ENCODE data around the gene MYO5A.
"Not testable (repeated sequence)": the region's sequence is repeated elsewhere in the genome, so short reads cannot be mapped to it uniquely, and the experiment has no call there.

DNA sequence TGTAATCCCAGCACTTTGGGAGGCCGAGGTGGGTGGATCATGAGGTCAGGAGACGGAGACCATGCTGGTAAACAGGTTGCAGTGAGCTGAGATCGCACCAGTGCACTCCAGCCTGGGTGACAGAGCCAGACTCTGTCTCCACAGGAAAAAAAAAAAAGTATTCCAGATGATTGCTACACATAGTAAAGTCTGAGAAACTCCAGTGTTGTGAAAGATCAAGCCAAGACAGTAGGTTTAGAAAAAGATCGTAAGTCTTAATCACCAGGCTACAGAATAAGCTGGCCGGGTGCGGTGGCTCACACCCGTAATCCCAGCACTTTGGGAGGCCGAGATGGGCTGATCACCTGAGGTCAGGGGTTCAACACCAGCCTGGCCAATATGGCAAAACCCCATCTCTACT, 15.8 kb downstream of the MYO5A start:
- TF ChIP-seq NR2C2 (IDR thresholded peaks at IDR 0.05; ENCODE audit: borderline replicate concordance, control insufficient read depth, insufficient read length, low read depth); BMI1 (IDR thresholded peaks at IDR 0.05; ENCODE audit: borderline replicate concordance); RAD21 (IDR thresholded peaks at IDR 0.05; ENCODE audit: insufficient read depth, low read depth, low read length); ESRRA (IDR thresholded peaks at IDR 0.05; ENCODE audit: low read length); BCL11A (IDR thresholded peaks at IDR 0.05; ENCODE audit: low read depth, low read length); WRNIP1 (IDR thresholded peaks at IDR 0.05; ENCODE audit: borderline replicate concordance, low read depth, low read length); PAX8 (IDR thresholded peaks at IDR 0.05); SREBF1 (IDR thresholded peaks at IDR 0.05; ENCODE audit: low read length); CBX5 (IDR thresholded peaks at IDR 0.05; ENCODE audit: low read depth): not testable (repeated sequence)
- TF ChIP-seq, protein P1, sequence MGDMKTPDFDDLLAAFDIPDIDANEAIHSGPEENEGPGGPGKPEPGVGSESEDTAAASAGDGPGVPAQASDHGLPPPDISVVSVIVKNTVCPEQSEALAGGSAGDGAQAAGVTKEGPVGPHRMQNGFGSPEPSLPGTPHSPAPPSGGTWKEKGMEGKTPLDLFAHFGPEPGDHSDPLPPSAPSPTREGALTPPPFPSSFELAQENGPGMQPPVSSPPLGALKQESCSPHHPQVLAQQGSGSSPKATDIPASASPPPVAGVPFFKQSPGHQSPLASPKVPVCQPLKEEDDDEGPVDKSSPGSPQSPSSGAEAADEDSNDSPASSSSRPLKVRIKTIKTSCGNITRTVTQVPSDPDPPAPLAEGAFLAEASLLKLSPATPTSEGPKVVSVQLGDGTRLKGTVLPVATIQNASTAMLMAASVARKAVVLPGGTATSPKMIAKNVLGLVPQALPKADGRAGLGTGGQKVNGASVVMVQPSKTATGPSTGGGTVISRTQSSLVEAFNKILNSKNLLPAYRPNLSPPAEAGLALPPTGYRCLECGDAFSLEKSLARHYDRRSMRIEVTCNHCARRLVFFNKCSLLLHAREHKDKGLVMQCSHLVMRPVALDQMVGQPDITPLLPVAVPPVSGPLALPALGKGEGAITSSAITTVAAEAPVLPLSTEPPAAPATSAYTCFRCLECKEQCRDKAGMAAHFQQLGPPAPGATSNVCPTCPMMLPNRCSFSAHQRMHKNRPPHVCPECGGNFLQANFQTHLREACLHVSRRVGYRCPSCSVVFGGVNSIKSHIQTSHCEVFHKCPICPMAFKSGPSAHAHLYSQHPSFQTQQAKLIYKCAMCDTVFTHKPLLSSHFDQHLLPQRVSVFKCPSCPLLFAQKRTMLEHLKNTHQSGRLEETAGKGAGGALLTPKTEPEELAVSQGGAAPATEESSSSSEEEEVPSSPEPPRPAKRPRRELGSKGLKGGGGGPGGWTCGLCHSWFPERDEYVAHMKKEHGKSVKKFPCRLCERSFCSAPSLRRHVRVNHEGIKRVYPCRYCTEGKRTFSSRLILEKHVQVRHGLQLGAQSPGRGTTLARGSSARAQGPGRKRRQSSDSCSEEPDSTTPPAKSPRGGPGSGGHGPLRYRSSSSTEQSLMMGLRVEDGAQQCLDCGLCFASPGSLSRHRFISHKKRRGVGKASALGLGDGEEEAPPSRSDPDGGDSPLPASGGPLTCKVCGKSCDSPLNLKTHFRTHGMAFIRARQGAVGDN (IDR thresholded peaks at IDR 0.05) = not testable (repeated sequence)
- TF ChIP-seq, protein P2, sequence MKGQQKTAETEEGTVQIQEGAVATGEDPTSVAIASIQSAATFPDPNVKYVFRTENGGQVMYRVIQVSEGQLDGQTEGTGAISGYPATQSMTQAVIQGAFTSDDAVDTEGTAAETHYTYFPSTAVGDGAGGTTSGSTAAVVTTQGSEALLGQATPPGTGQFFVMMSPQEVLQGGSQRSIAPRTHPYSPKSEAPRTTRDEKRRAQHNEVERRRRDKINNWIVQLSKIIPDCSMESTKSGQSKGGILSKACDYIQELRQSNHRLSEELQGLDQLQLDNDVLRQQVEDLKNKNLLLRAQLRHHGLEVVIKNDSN (IDR thresholded peaks at IDR 0.05; ENCODE audit: borderline replicate concordance, extremely low read length, insufficient read depth, low read depth, low read length) = not testable (repeated sequence)
- TF ChIP-seq, protein P3, sequence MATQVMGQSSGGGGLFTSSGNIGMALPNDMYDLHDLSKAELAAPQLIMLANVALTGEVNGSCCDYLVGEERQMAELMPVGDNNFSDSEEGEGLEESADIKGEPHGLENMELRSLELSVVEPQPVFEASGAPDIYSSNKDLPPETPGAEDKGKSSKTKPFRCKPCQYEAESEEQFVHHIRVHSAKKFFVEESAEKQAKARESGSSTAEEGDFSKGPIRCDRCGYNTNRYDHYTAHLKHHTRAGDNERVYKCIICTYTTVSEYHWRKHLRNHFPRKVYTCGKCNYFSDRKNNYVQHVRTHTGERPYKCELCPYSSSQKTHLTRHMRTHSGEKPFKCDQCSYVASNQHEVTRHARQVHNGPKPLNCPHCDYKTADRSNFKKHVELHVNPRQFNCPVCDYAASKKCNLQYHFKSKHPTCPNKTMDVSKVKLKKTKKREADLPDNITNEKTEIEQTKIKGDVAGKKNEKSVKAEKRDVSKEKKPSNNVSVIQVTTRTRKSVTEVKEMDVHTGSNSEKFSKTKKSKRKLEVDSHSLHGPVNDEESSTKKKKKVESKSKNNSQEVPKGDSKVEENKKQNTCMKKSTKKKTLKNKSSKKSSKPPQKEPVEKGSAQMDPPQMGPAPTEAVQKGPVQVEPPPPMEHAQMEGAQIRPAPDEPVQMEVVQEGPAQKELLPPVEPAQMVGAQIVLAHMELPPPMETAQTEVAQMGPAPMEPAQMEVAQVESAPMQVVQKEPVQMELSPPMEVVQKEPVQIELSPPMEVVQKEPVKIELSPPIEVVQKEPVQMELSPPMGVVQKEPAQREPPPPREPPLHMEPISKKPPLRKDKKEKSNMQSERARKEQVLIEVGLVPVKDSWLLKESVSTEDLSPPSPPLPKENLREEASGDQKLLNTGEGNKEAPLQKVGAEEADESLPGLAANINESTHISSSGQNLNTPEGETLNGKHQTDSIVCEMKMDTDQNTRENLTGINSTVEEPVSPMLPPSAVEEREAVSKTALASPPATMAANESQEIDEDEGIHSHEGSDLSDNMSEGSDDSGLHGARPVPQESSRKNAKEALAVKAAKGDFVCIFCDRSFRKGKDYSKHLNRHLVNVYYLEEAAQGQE (IDR thresholded peaks at IDR 0.05; ENCODE audit: low read depth, low read length) = not testable (repeated sequence)
- TF ChIP-seq, protein P4, sequence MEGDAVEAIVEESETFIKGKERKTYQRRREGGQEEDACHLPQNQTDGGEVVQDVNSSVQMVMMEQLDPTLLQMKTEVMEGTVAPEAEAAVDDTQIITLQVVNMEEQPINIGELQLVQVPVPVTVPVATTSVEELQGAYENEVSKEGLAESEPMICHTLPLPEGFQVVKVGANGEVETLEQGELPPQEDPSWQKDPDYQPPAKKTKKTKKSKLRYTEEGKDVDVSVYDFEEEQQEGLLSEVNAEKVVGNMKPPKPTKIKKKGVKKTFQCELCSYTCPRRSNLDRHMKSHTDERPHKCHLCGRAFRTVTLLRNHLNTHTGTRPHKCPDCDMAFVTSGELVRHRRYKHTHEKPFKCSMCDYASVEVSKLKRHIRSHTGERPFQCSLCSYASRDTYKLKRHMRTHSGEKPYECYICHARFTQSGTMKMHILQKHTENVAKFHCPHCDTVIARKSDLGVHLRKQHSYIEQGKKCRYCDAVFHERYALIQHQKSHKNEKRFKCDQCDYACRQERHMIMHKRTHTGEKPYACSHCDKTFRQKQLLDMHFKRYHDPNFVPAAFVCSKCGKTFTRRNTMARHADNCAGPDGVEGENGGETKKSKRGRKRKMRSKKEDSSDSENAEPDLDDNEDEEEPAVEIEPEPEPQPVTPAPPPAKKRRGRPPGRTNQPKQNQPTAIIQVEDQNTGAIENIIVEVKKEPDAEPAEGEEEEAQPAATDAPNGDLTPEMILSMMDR (IDR thresholded peaks at IDR 0.05 in 2 of 3, conservative IDR thresholded peaks at IDR 0.05 in 1 of 3; ENCODE audit: control insufficient read depth in 2 of 3, extremely low read depth in 1 of 3, insufficient read depth in 1 of 3, low read depth in 3 of 3, low read length in 3 of 3) = not testable (repeated sequence)
